Gastroesophageal sphincter (tissue), 3 donors: ENCODE data around the gene RPTOR.

Experiments used
- EP300 ChIP-seq: sonication (generic); formaldehyde crosslinking; IDR thresholded peaks from one replicate; pipeline ENCODE4 v1.6.1; 2017; ENCODE audit warnings: antibody characterized with exemption, mild to moderate bottlenecking
- POLR2A ChIP-seq, 2 donors: fragments of 450-650 bp; IDR thresholded peaks; one replicate each; pipeline ENCODE4 v1.6.1; 2017; ENCODE audit warnings: antibody characterized with exemption in 2 of 2, mild to moderate bottlenecking in 2 of 2, moderate library complexity in 1 of 2
- POLR2AphosphoS5 ChIP-seq: sonication (generic); formaldehyde crosslinking; IDR thresholded peaks from one replicate; pipeline ENCODE4 v1.6.1; 2017; ENCODE audit warnings: antibody characterized with exemption
- TF ChIP-seq, protein P1 (sequence below), 4 experiments: fragments of 200-600 bp in 2 of 4; fragments of 450-650 bp in 2 of 4; sonication (generic) in 1 of 4; IDR thresholded peaks; one replicate each; pipeline ENCODE4 v1.5.1; 2017 to 2019; ENCODE audit warnings: antibody characterized with exemption in 4 of 4, mild to moderate bottlenecking in 2 of 4, moderate library complexity in 2 of 4

DNA sequence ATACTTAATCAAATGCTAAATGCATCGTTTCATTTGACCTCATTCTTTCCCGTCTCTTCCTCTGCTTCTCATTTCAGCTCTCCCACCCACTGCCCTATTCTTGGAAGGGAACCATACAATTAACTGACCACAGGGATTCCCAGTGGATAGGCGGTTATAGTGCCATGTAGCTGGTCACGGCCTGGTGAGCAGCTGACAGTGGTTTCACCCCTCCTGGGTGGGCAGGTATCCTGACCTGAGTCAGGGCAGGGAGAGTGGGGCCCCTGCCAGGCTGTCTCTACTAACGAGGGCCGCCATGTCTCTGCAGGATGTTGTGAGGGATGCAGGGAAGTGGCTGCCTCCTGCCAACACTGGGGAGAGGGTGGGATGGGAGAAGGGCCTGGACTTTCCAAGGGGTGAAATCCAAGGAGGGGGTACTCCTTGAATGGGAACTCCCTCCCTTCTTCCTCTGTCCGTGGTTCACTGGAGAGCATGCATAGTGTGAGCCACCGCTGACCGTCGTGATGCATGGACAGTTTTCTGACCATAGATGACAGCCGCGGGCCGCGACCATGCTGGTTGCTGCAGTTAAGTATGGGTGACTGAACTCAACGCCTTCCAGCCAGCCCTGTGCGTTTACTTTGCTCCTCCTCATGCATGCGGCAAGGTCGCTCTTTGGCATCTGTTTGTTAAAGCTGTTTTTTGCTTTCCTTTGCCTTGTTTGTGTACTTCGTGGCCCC, 95.9 kb downstream of the RPTOR start:
- TF ChIP-seq POLR2AphosphoS5: no peak
- TF ChIP-seq, protein P1, sequence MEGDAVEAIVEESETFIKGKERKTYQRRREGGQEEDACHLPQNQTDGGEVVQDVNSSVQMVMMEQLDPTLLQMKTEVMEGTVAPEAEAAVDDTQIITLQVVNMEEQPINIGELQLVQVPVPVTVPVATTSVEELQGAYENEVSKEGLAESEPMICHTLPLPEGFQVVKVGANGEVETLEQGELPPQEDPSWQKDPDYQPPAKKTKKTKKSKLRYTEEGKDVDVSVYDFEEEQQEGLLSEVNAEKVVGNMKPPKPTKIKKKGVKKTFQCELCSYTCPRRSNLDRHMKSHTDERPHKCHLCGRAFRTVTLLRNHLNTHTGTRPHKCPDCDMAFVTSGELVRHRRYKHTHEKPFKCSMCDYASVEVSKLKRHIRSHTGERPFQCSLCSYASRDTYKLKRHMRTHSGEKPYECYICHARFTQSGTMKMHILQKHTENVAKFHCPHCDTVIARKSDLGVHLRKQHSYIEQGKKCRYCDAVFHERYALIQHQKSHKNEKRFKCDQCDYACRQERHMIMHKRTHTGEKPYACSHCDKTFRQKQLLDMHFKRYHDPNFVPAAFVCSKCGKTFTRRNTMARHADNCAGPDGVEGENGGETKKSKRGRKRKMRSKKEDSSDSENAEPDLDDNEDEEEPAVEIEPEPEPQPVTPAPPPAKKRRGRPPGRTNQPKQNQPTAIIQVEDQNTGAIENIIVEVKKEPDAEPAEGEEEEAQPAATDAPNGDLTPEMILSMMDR (IDR thresholded peaks at IDR 0.05): no peak
- no peak for TF ChIP-seq POLR2A (IDR thresholded peaks at IDR 0.05)
- TF ChIP-seq EP300: no peak
